RWPE1 (cell line): ENCODE measurements around the gene ABCD3.

Source experiments
- CTCF ChIA-PET: fragments of 350-600 bp; sonication (Branson Sonifier 250); formaldehyde crosslinking; extraction: SDS; loops from one replicate; lab custom pipeline; 2021; lab: Yijun Ruan, JAX
- POLR2A ChIA-PET: fragments of 400-600 bp; formaldehyde crosslinking; extraction: SDS; loops from one replicate; lab custom pipeline; 2020; ENCODE audit warnings: antibody characterized with exemption; ENCODE audit not compliant: low non-redundant PET; lab: Yijun Ruan, JAX
- DNase-seq: peaks from one replicate; pipeline ENCODE4 v3.0.0; 2012; ENCODE audit warnings: low spot score
- H3K27ac ChIP-seq: fragments of 450-650 bp; 2 replicates; pipeline ENCODE4 v1.5.1; 2017
- CTCF ChIP-seq: fragments of 450-650 bp; conservative IDR thresholded peaks from 2 replicates; pipeline ENCODE4 v1.5.1; 2017; ENCODE audit warnings: low read depth, mild to moderate bottlenecking

ABCD3 gene

DNA sequence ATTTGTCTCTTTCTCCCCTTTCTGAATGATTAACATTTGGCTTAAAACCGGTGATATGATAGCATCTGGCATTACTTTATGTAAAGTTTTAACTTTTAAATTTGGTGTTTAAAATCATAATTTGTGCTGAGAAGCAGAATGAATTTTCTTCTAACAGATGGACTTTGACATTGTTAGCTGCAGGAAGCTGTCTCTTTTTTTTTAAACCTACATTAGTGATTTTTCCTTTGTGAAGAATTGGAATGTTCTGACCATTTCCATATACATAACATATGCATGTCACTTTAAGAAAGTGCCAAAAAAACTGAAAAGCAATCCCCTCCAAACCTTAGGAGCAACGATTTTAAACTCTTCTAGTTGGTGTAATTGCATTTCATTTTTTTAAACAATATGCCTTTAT is 101.2 kb downstream of the ABCD3 start:
- H3K27ac ChIP-seq = no peak overlapping the region
- CTCF ChIA-PET = no interaction called here
- TF ChIP-seq CTCF = no peak
- POLR2A ChIA-PET = no interaction called here
- no peak for DNase-seq

GRCh38 chr1:94522304-94522703 is 104.1 kb downstream of the ABCD3 start:
- ChIA-PET POLR2A (no interaction called here), CTCF (interaction anchor here (0.7 to 2.1 kb wide), 4 partner anchors 18 to 294 kb away, joined by 3 to 13 read pairs (median 4); no protein-coding TSS in a partner anchor)
- DNase-seq = no peak

DNA sequence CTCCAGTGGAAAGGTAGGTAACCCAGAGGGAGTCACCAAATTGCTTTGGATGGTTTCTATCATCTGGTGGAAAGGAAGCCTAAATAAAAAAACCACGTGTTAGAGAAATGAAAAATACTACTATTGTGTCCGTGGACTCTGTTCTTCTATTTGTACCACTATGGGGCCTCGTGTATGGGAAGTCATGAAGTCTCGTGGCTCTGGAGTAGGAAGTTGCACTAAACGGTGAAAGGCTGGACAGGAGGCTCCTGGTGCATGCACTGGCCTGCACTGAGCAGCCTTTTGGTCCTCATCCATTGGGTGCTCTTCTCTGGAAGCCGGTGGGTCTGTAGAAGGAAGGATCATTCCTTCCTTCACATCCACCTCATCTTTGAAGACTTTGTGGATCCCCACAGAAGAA is 106.3 kb downstream of the ABCD3 start:
- TF ChIP-seq CTCF = no peak
- POLR2A ChIA-PET = no interaction called here
- H3K27ac ChIP-seq = no peak overlapping the region
- no peak for DNase-seq
- CTCF ChIA-PET = interaction anchor here (0.6 to 0.7 kb wide), 2 partner anchors 70 to 283 kb away, joined by 3 to 4 read pairs; no protein-coding TSS in a partner anchor

More at GRCh38 chr1:94522304-94522703, 104.1 kb downstream of the ABCD3 start:
- no peak overlapping the region for H3K27ac ChIP-seq
- peak; percentile 55 for TF ChIP-seq CTCF

GRCh38 chr1:94526152-94526980 is 108.2 kb downstream of the ABCD3 start:
- DNase-seq = no peak
- POLR2A ChIA-PET = interaction anchor here (0.5 kb wide), 1 partner anchor 1761 kb away, joined by 14 read pairs; no protein-coding TSS in a partner anchor
- CTCF ChIA-PET = interaction anchor here (0.6 to 1.4 kb wide), 4 partner anchors 9 to 1907 kb away, joined by 3 to 4 read pairs (median 3); no protein-coding TSS in a partner anchor
- no peak for TF ChIP-seq CTCF
- no peak overlapping the region for H3K27ac ChIP-seq

GRCh38 chr1:94527447-94528031 is 109.3 kb downstream of the ABCD3 start:
- ChIA-PET CTCF (interaction anchor here (0.5 to 1.4 kb wide), 5 partner anchors 10 to 1908 kb away, joined by 3 to 5 read pairs (median 3); no protein-coding TSS in a partner anchor), POLR2A (no interaction called here)
- no peak for TF ChIP-seq CTCF
- peak; percentile 63 for DNase-seq
- peak overlapping the region; percentile 44; the same call in 1 of the 2 replicates for H3K27ac ChIP-seq

- no peak overlapping the region for H3K27ac ChIP-seq
- CTCF ChIA-PET = interaction anchor here (0.7 kb wide), 1 partner anchor 10 kb away, joined by 3 read pairs; no protein-coding TSS in a partner anchor
- TF ChIP-seq CTCF = no peak
Observed at GRCh38 chr1:94528299-94528698, 110.1 kb downstream of the ABCD3 start.

More at GRCh38 chr1:94528299-94528698, 110.1 kb downstream of the ABCD3 start:
- POLR2A ChIA-PET = no interaction called here
- no peak for DNase-seq
